M059J (cell line): ENCODE data around the gene CACNA1I. TPM values are rescaled to one million over a fixed set of nuclear protein-coding genes. Genes with fewer than 3 reads are reported as not detected.
A peak's percentile ranks its signal among the peaks of the same experiment; 100 is the strongest.

Source experiments
- DNase-seq: peaks from one replicate; pipeline ENCODE4 v3.0.0-alpha.2; 2012; ENCODE audit warnings: low read depth
- total RNA-seq: library from RNA; depleted of rRNA; stranded (reverse); fragments of >200 nt; shearing (Covaris generic); gene quantifications from 2 replicates; pipeline ENCODE4 v1.2.3, GENCODE V29; 2014

The CACNA1I gene
- total RNA-seq, 1 experiment from 2014 or later, result 0.02 TPM

DNA sequence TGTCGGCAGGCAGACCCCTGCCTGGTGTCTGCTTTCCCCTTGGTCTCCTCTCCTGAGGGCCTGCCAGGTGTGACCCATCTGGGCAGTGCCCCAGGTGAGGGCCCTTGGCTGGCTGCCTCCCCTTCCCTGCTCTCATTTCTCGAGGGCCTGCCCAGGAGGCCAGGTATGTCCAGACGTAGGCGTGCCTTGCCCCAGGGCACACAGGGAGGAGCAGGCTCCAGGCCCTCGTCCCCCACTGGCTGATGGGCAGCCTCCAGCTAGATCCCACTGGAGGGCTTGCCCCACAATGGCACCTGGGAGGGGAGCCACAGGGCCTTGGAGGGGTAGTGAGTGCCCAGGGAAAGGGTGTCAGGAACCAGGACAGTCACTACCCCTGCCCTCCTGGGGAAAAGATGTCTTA lies 95.9 kb downstream of the CACNA1I start:
- no peak for DNase-seq

DNA sequence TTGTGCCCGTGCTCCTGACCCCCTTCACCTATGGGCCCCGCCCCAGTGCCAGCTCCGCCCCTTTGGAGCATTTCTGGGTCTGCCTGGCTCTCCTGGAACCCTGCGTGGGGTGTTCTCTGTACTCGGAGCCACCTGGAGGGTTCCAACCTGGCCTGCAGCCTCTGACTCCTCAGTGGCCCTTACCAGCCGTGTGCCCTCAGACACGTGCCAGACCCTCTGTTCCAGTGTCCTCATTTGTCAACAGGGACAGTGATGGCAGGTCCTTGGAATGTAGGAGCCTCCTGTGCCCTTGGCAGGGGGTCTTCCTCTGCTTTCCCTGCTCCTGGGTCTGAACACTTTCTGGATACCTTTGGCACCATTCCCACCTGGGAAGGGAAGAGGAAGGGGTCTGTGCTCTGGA lies 96.4 kb downstream of the CACNA1I start:
- DNase-seq, result no peak

DNA sequence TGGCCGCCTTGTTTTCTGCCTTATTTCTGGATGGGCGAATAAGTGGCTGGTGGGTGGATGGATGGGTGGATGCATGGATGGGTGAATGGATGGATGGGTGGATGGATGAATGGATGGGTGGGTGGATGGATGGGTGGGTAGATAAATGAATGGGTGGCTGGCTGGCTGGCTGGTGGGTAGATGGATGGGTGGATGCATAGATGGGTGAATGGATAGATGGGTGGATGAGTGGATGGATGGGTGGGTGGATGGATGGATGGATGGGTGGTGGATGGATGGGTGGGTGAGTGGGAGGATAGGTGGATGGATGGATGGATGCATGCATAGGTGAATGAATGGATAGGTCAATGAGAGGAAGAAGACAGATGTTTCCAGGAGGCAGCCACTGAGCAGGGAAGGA lies 98.9 kb downstream of the CACNA1I start:
- DNase-seq, result no peak

DNA sequence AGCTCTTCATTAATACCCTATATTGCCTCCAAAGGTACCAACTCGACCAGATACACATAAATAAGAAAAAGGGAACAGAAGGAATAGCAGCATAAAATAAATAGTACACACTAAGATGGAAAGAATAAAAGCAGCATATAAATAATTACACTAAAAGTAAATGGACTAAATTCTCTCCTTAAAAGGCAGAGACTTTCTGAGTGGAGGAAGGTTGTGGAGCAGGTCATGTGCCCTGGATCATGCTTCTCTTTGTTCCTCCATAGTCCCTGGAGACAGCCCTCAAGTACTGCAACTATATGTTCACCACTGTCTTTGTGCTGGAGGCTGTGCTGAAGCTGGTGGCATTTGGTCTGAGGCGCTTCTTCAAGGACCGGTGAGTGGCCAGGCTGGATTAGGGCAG lies 101.4 kb downstream of the CACNA1I start:
- no peak for DNase-seq

DNA sequence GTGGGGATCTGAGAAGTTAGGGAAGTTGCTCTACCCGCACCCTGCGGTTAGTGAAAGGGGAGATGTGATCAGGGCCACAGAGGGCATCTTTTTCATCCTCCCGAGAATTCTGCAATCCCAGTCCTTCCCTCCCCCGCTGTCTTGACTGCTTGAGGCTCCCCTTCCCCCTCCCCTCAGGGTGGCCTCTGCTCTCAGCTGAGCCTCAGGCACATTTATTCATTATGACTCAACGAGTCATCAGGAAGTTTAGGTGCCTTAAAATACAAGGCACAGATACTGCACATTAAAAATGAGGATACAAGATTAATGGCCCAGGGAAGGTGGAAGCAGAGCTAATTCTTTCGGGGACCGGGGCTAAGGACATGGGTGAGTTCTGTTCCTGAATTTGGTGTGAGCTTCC lies 104.0 kb downstream of the CACNA1I start:
- DNase-seq, result peak; percentile 38

DNA sequence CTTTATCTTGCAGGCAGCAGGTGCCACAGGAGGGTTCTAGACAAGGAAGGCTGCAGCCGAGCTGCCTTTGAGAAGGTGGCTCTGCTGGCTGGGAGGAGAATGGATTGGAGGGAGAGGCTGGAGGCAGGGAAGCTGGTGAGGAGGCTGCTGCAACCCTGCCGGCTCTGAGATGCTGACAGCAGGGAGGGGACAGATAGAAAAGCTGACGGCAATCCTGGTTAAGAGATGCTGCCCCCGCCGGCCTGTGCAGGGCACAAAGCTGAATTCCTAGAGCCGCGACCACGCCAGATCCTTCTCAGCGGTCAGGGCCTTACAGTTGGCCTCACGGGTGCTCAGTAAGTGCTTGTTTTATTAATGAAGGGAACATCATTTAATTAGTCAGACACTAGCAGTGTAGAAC lies 105.4 kb downstream of the CACNA1I start:
- no peak for DNase-seq

DNA sequence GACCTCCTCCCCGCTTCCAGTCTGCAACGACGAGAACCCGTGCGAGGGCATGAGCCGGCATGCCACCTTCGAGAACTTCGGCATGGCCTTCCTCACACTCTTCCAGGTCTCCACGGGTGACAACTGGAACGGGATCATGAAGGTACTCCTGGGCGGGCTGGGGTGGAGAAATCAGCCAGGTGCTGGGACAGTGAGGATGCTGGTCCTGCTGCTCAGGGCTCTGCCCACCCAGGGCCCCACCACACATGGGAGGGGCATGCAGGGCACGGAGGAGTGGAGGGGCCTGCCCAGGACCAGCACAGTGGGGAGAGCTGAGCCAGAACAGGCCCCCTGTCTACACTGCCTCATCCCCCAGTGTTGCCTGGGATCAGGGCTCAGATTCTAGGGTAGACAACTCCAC lies 107.4 kb downstream of the CACNA1I start:
- no peak for DNase-seq

DNA sequence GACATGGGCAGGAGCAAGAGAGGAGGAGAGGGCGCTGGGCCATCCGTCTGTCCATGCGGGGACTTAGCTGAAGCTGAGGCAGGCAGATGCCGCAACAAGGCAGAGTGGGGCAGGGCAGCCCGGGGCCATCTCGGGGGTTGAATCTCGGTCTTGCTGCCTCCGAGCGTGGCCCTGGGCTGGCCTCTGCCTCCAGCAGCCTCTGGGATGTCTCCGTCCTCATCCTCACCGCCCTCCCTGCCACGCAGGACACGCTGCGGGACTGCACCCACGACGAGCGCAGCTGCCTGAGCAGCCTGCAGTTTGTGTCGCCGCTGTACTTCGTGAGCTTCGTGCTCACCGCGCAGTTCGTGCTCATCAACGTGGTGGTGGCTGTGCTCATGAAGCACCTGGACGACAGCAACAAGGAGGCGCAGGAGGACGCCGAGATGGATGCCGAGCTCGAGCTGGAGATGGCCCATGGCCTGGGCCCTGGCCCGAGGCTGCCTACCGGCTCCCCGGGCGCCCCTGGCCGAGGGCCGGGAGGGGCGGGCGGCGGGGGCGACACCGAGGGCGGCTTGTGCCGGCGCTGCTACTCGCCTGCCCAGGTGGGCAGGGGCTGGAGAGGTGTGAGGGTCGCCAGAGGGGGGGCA lies 108.4 kb downstream of the CACNA1I start:
- DNase-seq, result no peak

DNA sequence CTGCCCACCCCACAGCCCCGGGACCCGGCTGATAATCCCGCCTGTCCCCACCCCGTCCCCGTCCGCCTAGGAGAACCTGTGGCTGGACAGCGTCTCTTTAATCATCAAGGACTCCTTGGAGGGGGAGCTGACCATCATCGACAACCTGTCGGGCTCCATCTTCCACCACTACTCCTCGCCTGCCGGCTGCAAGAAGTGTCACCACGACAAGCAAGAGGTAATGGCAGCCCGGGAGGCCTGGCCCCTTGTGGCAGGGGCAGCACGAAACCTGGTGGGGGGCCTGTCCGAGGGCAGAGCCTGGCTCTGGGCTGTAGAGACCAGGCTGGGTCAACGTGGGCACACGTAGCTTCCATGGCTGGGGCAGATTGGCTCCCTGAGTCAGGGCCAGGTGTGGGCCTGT lies 109.1 kb downstream of the CACNA1I start:
- no peak for DNase-seq

DNA sequence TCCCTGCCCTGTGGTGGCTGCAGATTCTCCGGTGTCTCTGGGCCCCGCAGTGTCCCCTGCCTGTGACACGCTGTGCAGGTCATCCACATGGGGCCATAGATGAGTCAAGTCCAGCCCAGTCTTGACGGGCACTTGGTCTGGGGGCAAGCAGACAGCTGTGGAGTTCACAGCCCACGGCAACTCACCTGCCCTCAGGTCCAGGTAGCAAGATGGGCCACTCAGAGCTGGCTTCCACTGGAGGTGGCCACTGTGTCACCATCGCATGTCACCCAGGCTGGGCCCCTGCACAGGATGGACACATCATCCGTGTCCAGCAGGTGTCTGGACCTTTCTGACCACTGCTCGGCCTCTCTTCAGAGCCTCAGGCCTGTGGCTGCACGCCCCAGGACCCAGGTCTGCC lies 109.9 kb downstream of the CACNA1I start:
- DNase-seq, result no peak

DNA sequence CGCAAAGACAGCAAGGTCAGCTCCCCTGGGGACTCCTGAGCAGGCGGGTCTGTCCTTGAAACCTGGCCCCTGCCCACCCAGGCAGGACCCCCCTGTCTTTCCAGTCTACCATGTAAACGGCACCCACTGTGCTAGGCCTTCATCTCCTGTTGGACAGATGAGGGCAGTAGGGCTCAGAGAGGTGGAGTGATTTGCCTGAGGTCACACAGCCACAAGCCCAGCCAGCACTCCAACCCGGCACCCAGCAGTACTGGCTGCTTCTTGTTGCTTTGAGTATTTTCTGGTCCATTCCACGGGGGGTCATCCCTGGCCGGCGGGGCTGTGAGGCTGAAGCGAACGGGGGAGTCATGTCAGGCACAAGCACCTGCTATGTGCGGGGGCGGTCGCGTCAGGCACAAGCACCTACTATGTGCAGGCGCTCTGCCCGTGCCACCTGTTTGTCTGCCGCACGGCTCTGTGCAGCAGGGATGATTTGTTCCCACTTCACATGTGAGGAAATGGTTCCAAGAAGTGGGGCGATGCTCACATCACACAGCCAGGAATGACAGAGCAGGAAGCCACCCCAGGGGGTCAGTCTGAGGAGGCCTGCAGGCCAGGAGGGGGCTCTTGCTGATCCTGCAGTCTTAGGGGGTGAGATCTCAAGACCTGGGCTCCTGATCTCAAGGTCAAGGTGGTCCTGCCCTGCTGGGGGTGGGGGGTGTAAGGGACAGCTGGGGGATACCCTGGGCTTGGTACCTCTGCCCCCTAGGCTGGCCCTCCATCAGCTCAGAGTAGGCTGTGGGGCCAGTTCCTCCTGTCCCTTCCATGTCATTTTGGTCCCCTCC lies 110.7 kb downstream of the CACNA1I start:
- no peak for DNase-seq

DNA sequence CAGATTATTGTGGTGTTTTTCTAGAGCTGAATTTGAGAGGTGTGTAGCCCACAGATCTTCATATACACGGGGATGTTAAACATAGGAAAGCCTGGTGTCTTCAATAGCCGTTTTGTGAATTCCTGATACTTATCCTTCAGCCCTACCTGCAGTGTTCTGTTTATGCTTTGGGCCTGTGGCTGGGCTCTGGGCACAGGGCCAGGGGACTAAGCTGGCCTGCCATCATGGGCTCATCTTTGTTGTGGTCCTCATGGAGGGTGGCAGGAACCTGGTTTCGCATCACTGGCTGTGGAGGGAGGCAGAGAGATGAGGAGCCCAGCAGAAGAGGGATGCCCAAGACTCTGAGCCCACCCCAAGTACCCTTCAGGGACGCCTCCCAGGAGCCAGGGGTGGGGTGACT lies 112.4 kb downstream of the CACNA1I start:
- DNase-seq, result no peak

DNA sequence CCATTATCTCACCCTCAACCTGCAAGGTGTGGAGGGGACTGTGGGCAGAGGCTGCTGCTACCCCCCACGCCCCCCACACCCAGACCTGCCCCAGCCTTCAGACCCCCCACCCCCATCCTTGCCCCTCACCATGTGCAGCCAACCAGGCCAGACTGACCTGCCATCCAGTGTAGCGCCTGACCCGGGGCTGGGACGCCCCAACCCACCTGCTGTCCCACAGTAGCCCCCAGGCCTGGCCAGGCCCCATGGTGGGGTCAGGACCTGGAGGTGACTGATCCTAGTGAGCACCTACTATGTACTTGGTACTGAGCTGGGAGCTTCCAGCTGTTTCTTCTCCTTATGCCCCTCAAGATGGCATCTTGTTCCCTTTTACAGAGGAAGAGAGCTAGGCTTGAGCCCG lies 113.1 kb downstream of the CACNA1I start:
- DNase-seq, result no peak

DNA sequence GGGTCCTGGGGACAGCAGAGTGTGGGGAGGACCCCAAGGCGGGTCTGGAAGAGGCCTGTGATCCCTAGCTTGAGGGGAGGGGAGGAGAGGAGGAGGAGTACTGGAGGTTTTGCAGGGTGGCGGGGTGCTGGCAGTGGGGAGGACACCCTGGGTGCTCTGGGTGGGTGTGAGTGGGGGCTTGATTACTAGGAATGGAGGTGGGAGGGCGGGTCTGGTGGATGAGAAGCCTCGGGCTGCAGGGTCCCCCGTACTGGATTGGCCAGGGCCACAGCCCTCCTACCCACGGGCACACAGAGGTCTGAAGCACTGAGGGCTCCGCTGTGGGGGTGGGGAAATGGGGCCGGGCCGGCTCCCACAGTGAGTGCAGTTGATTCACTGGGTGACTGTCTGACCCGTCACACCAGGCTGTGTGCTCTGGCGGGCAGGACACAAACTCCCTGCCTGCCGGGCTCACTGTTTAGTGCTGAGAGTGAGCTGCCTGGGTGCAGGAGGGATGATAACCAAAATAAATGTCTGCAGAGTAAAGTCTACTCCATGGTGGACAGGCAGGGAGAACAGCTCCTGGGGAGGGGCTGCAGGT lies 114.2 kb downstream of the CACNA1I start:
- no peak for DNase-seq

DNA sequence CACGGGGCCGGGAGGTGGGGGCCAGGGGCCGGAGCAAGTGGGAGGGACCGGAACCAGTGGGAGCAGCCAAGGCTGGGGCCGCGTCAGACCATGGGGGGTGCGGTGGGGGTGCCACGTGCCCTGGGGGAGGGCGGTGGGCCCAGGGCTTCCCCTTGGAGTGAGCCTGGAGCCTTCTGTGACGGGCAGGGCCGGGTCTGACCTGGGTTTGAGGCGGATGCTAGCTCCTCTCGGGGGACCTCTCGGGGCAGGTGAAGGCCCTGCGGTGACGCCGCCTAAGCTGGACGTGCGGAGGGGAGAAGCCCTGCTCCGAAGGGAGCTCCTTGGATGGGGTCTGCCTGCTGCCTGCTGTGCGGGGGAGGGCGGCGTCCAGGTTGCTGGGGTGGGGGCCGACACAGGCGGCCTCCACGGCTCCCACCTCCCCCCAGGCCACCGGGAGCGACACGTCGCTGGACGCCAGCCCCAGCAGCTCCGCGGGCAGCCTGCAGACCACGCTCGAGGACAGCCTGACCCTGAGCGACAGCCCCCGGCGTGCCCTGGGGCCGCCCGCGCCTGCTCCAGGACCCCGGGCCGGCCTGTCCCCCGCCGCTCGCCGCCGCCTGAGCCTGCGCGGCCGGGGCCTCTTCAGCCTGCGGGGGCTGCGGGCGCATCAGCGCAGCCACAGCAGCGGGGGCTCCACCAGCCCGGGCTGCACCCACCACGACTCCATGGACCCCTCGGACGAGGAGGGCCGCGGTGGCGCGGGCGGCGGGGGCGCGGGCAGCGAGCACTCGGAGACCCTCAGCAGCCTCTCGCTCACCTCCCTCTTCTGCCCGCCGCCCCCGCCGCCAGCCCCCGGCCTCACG lies 115.0 kb downstream of the CACNA1I start:
- DNase-seq, result no peak

DNA sequence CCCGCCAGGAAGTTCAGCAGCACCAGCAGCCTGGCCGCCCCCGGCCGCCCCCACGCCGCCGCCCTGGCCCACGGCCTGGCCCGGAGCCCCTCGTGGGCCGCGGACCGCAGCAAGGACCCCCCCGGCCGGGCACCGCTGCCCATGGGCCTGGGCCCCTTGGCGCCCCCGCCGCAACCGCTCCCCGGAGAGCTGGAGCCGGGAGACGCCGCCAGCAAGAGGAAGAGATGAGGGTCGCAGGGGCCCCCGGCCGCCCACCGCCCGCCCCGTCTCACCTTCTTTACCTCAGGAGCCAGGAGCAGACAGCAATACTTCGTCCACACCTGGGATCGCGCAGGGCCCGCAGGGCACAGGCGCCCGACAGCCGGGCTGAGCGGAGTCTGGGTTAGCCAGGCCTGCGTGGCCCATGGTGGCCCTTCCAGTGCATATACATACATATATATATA lies 115.6 kb downstream of the CACNA1I start:
- no peak for DNase-seq

DNA sequence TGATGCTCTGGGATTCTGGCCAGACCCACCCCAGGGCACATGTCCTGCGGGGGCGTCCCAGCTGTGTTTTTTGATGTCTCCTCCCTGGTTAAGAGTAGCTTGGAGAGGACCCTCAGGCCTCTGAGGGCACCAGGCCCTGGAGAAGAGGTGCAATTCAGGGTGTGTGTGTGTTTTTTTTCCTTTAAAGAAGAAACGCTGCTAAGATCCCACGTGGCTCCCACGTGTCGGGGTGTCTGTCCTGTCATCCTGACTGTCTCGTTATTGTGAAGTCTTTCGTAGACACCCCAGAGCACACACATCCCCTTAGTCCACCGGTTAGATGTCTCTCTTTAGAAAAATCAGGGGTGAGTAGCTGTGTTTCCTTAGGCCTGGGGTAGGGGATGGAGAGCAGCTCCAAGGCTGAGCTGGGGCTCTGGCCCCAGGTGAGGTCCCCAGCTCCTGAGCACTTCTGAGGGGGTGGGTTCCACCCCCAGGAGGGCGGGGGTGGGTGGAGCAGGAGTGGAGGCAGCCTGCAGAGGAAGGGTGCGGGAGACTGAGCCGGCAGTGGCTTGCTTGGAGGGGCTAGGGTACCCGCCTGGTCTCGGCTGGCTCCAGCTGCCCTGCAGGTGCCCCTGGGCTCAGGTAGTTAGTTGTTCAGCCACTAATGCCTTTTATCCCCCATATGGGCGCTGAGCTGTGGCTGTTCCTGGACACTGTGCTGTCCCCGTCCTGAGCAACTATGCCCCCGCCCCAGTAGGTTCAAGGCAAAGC lies 116.4 kb downstream of the CACNA1I start:
- DNase-seq, result no peak

DNA sequence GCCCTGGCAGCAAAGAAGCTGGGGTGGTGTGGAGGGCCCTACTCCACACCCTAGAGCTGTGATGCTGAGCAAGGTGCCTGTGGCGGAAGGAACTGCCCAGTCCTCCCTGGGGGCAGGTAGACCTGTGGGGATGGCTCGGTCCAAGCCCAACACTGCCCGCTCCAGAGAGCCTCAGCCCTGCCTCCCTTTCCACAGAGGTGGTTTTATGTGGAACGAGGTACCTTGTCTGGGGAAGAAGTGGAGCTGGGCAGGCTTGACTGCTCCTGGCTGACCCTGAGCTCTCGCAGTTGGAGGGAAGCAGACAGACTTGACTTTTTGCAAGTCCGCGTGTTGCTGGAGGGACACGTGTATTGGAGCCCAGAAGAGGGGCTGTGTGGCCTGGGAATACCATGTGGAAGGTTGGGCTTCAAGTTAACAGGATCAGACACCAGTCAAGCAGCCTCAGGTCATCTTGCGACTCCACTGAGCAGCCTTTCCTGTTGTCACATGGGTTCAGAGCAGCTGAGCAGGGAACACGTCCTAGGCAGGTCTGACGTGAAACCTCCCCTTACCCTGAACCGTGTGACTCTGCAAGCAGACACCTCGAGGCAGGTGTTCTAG lies 117.7 kb downstream of the CACNA1I start:
- DNase-seq, result no peak

DNA sequence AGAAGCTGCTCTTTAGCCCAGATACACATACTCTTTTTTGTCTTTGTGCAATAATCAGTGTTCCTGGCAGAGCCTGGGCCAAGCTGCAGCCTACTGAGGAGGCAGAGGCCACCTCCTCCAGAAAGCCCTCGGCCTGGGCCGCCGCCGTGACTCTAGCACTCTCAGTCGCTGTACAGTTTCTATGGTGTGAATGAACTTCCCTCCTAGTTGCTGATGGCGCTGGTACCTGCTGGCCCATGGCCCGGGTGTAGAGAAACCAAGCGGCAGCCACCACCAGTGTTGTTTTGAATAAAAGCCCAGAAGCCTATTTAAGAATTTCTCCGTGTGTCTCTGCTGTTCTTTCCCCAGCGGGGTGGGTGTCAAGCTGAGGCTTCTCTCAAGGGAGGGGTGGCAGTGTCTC lies 118.9 kb downstream of the CACNA1I start:
- no peak for DNase-seq

DNA sequence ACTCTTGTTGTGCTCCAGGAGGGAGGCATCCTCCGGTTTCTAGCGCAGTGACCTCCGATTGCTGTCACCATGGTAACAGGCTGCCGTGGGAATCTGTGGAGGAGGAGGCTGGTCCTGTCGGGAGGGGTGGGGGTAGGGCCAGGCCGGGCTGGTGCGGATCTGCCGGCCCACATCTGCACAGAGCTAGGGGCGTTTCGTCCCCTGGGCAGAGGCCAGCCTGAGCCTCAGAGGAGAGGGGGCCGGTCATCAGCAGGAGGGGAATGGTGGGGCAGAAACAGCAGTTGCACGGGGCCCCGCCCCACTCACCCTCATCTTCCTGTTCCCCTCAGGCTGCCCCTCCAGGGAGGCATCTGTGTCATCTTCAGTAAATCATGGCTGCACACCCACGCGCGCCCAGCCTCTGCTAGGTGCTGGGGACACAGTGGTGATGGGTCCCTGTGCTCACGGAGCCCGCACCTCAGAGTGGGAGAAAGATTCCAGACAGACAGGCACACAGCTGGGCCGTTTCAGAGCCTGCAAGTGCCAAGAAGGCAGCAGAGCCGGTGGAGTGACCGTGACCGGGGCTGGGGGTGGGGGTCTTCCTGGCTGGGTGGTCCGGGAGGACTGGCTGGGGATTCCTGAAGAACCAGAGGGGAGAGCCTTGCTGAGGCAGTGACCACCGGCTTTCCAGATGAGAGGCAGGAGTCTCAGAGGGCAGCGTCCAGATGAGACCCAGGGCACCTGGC lies 120.5 kb downstream of the CACNA1I start:
- DNase-seq, result no peak
